Liver (tissue), 3 donors: ENCODE measurements around the gene TEX261.

Experiments
- EGR1 ChIP-seq, 2 donors: IDR thresholded peaks; 2 replicates each; pipeline ENCODE4 v1.6.1; 2016 to 2018; ENCODE audit warnings: antibody characterized with exemption in 2 of 2, low read depth in 2 of 2
- FOXA1 ChIP-seq: IDR thresholded peaks from 2 replicates; pipeline ENCODE4 v1.6.1; 2016; ENCODE audit warnings: antibody characterized with exemption
- GABPA ChIP-seq, 2 donors: IDR thresholded peaks in 1 of 2; conservative IDR thresholded peaks in 1 of 2; 2 replicates each; pipeline ENCODE4 v1.6.1; 2016; ENCODE audit warnings: antibody characterized with exemption in 2 of 2, mild to moderate bottlenecking in 1 of 2, moderate library complexity in 1 of 2
- JUND ChIP-seq, 2 donors: IDR thresholded peaks; 2 replicates each; pipeline ENCODE4 v1.6.1; 2016; ENCODE audit warnings: antibody characterized with exemption in 2 of 2
- RAD21 ChIP-seq, 2 donors: IDR thresholded peaks; 2 replicates each; pipeline ENCODE4 v1.6.1; 2016; ENCODE audit warnings: antibody characterized with exemption in 2 of 2, mild to moderate bottlenecking in 2 of 2
- RXRA ChIP-seq, 2 donors: IDR thresholded peaks; 2 replicates each; pipeline ENCODE4 v1.6.1; 2017 to 2018; ENCODE audit warnings: antibody characterized with exemption in 2 of 2, mild to moderate bottlenecking in 1 of 2
- SP1 ChIP-seq: IDR thresholded peaks from 2 replicates; pipeline ENCODE4 v1.6.1; 2018; ENCODE audit warnings: antibody characterized with exemption, mild to moderate bottlenecking
- TAF1 ChIP-seq: conservative IDR thresholded peaks from 2 replicates; pipeline ENCODE4 v1.6.1; 2016; ENCODE audit warnings: antibody characterized with exemption, mild to moderate bottlenecking
- YY1 ChIP-seq: IDR thresholded peaks from 2 replicates; pipeline ENCODE4 v1.6.1; 2016; ENCODE audit warnings: antibody characterized with exemption, mild to moderate bottlenecking
- TF ChIP-seq, protein P1 (sequence below): fragments of 150-350 bp; IDR thresholded peaks from 2 replicates; pipeline ENCODE4 v1.5.1; 2017; ENCODE audit warnings: improper control_type of control experiment, low read depth, low read length; ENCODE audit not compliant: missing input control
- TF ChIP-seq, protein P2 (sequence below): IDR thresholded peaks from 2 replicates; pipeline ENCODE4 v1.6.1; 2016; ENCODE audit warnings: antibody characterized with exemption
- TF ChIP-seq, protein P3 (sequence below): IDR thresholded peaks from 2 replicates; pipeline ENCODE4 v1.6.1; 2016; ENCODE audit warnings: antibody characterized with exemption
- TF ChIP-seq, protein P4 (sequence below): IDR thresholded peaks from 2 replicates; pipeline ENCODE4 v1.6.1; 2016; ENCODE audit warnings: antibody characterized with exemption, mild to moderate bottlenecking
- TF ChIP-seq, protein P5 (sequence below): IDR thresholded peaks from 2 replicates; pipeline ENCODE4 v1.6.1; 2016; ENCODE audit warnings: antibody characterized with exemption
- donor health status: healthy.
- donor health status: healthy.

DNA sequence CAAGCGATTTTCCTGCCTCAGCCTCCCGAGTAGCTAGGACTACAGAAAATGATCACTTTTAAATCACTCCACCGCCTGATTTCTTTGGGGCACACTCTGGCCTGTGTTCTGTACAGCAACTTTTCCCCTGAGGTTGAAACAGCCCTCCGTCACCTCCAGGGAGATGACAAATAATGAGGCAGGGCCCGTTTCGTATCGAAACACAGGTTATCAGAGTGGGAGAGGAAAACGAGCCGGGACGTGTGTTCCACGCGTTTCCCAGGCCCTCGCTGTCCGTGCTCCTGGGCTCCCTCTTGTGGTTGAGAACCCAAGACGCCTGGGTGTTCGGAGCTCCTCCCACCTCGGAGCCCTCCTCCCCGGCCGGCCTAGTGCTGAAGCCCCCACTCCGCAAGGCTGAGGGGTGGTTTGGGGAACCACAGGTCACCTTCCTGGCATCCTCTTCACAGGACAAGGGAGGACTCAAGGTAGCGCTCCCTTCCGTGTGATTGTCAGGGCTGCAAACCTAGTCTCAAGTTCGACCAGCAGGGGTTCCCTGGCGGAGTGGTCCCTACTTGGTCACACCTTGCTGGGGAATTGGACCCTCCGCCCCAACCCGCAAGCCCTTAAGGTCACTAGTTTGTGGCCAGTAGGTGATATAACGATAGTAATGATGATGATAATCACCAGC is 46.2 kb downstream of the TEX261 start:
- TF ChIP-seq JUND (IDR thresholded peaks at IDR 0.05) (no peak), YY1 (no peak), GABPA (IDR thresholded peaks at IDR 0.05 in 1 of 2, conservative IDR thresholded peaks at IDR 0.05 in 1 of 2) (no peak), TAF1 (no peak), SP1 (no peak), RAD21 (IDR thresholded peaks at IDR 0.05) (peak; percentile 66 to 79), RXRA (IDR thresholded peaks at IDR 0.05) (no peak), EGR1 (IDR thresholded peaks at IDR 0.05; ENCODE audit: low read depth in 2 of 2) (no peak), FOXA1 (no peak)
- TF ChIP-seq, protein P1, sequence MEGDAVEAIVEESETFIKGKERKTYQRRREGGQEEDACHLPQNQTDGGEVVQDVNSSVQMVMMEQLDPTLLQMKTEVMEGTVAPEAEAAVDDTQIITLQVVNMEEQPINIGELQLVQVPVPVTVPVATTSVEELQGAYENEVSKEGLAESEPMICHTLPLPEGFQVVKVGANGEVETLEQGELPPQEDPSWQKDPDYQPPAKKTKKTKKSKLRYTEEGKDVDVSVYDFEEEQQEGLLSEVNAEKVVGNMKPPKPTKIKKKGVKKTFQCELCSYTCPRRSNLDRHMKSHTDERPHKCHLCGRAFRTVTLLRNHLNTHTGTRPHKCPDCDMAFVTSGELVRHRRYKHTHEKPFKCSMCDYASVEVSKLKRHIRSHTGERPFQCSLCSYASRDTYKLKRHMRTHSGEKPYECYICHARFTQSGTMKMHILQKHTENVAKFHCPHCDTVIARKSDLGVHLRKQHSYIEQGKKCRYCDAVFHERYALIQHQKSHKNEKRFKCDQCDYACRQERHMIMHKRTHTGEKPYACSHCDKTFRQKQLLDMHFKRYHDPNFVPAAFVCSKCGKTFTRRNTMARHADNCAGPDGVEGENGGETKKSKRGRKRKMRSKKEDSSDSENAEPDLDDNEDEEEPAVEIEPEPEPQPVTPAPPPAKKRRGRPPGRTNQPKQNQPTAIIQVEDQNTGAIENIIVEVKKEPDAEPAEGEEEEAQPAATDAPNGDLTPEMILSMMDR, result peak; percentile 69
- TF ChIP-seq, protein P2, sequence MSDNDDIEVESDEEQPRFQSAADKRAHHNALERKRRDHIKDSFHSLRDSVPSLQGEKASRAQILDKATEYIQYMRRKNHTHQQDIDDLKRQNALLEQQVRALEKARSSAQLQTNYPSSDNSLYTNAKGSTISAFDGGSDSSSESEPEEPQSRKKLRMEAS, result no peak
- TF ChIP-seq, protein P3, sequence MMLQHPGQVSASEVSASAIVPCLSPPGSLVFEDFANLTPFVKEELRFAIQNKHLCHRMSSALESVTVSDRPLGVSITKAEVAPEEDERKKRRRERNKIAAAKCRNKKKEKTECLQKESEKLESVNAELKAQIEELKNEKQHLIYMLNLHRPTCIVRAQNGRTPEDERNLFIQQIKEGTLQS, result no peak
- TF ChIP-seq, protein P4, sequence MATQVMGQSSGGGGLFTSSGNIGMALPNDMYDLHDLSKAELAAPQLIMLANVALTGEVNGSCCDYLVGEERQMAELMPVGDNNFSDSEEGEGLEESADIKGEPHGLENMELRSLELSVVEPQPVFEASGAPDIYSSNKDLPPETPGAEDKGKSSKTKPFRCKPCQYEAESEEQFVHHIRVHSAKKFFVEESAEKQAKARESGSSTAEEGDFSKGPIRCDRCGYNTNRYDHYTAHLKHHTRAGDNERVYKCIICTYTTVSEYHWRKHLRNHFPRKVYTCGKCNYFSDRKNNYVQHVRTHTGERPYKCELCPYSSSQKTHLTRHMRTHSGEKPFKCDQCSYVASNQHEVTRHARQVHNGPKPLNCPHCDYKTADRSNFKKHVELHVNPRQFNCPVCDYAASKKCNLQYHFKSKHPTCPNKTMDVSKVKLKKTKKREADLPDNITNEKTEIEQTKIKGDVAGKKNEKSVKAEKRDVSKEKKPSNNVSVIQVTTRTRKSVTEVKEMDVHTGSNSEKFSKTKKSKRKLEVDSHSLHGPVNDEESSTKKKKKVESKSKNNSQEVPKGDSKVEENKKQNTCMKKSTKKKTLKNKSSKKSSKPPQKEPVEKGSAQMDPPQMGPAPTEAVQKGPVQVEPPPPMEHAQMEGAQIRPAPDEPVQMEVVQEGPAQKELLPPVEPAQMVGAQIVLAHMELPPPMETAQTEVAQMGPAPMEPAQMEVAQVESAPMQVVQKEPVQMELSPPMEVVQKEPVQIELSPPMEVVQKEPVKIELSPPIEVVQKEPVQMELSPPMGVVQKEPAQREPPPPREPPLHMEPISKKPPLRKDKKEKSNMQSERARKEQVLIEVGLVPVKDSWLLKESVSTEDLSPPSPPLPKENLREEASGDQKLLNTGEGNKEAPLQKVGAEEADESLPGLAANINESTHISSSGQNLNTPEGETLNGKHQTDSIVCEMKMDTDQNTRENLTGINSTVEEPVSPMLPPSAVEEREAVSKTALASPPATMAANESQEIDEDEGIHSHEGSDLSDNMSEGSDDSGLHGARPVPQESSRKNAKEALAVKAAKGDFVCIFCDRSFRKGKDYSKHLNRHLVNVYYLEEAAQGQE, result no peak
- TF ChIP-seq, protein P5, sequence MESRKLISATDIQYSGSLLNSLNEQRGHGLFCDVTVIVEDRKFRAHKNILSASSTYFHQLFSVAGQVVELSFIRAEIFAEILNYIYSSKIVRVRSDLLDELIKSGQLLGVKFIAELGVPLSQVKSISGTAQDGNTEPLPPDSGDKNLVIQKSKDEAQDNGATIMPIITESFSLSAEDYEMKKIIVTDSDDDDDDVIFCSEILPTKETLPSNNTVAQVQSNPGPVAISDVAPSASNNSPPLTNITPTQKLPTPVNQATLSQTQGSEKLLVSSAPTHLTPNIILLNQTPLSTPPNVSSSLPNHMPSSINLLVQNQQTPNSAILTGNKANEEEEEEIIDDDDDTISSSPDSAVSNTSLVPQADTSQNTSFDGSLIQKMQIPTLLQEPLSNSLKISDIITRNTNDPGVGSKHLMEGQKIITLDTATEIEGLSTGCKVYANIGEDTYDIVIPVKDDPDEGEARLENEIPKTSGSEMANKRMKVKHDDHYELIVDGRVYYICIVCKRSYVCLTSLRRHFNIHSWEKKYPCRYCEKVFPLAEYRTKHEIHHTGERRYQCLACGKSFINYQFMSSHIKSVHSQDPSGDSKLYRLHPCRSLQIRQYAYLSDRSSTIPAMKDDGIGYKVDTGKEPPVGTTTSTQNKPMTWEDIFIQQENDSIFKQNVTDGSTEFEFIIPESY, result no peak
